Effector memory CD4-positive, alpha-beta T cell (primary cell): ENCODE results near the gene RELA.

ENCODE experiments used
- DNase-seq, 3 donors: peaks; one replicate each; pipeline ENCODE4 v3.0.0-alpha.2; 2020
- H3K27ac ChIP-seq: 2 replicates; pipeline ENCODE4 v1.7.0; 2013; ENCODE audit warnings: mild to moderate bottlenecking, low read length, moderate library complexity; ENCODE audit not compliant: insufficient read depth, poor library complexity, severe bottlenecking
- H3K27me3 ChIP-seq: replicated peaks from 2 replicates; pipeline ENCODE4 v1.7.0; 2013; ENCODE audit warnings: mild to moderate bottlenecking, low read length; ENCODE audit not compliant: insufficient read depth, control insufficient read depth, poor library complexity, severe bottlenecking
- H3K36me3 ChIP-seq: 2 replicates; pipeline ENCODE4 v1.7.0; 2013; ENCODE audit warnings: mild to moderate bottlenecking, low read length, moderate library complexity; ENCODE audit not compliant: control insufficient read depth, insufficient read depth
- H3K4me1 ChIP-seq: 2 replicates; pipeline ENCODE4 v1.7.0; 2013; ENCODE audit warnings: low read length, mild to moderate bottlenecking; ENCODE audit not compliant: control insufficient read depth, insufficient read depth, poor library complexity, severe bottlenecking
- H3K4me3 ChIP-seq: 2 replicates; pipeline ENCODE4 v1.7.0; 2013; ENCODE audit warnings: low read length, low read depth, mild to moderate bottlenecking; ENCODE audit not compliant: insufficient read depth, poor library complexity, severe bottlenecking
- H3K9me3 ChIP-seq: 2 replicates; pipeline ENCODE4 v1.7.0; 2013; ENCODE audit warnings: mild to moderate bottlenecking, low read length, moderate library complexity; ENCODE audit not compliant: control insufficient read depth

Gene RELA

GRCh38 chr11:65655570-65656332 is 7.0 kb downstream of the RELA start:
- H3K9me3 ChIP-seq: no peaks in the 10 kb centered on the region
- H3K36me3 ChIP-seq: peaks cover 60% of the 10 kb centered on the region
- no peak overlapping the region for H3K4me3 ChIP-seq
- peak overlapping the region; percentile 32 for H3K27ac ChIP-seq
- DNase-seq: no peak
- no peaks in the 10 kb centered on the region for H3K27me3 ChIP-seq
- H3K4me1 ChIP-seq: peaks cover 24% of the 10 kb centered on the region

GRCh38 chr11:65654375-65655349 is 8.1 kb downstream of the RELA start:
- no peaks in the 10 kb centered on the region for H3K27me3 ChIP-seq
- peaks cover 24% of the 10 kb centered on the region for H3K4me1 ChIP-seq
- no peak for DNase-seq
- no peak overlapping the region for H3K4me3 ChIP-seq
- peak overlapping the region; percentile 23 for H3K27ac ChIP-seq
- H3K9me3 ChIP-seq: no peaks in the 10 kb centered on the region
- H3K36me3 ChIP-seq: peaks cover 61% of the 10 kb centered on the region

- Histone ChIP-seq H3K27ac (peak overlapping the region; percentile 97), H3K9me3 (no peaks in the 10 kb centered on the region), H3K27me3 (no peaks in the 10 kb centered on the region), H3K4me3 (peak overlapping the region; percentile 50), H3K4me1 (peaks cover 24% of the 10 kb centered on the region), H3K36me3 (peaks cover 61% of the 10 kb centered on the region)
- DNase-seq: no peak
These were observed 9.2 kb downstream of the RELA start for GRCh38 chr11:65653229-65654225.

- H3K4me3 ChIP-seq: peak overlapping the region; percentile 50
- peaks cover 24% of the 10 kb centered on the region for H3K4me1 ChIP-seq
- no peaks in the 10 kb centered on the region for H3K9me3 ChIP-seq
- peaks cover 59% of the 10 kb centered on the region for H3K36me3 ChIP-seq
- H3K27ac ChIP-seq: peak overlapping the region; percentile 97
- peak; percentile 93 to 94 (median 94) for DNase-seq
- H3K27me3 ChIP-seq: no peaks in the 10 kb centered on the region
These were observed 10.0 kb downstream of the RELA start for GRCh38 chr11:65652511-65653228.

- H3K4me1 ChIP-seq: peaks cover 24% of the 10 kb centered on the region
- H3K27ac ChIP-seq: peak overlapping the region; percentile 97
- no peak for DNase-seq
These were observed 10.9 kb downstream of the RELA start for GRCh38 chr11:65651589-65652510.

GRCh38 chr11:65651339-65651588 is 11.5 kb downstream of the RELA start:
- Histone ChIP-seq H3K27ac (peak overlapping the region; percentile 97), H3K4me3 (no peak overlapping the region), H3K4me1 (peaks cover 24% of the 10 kb centered on the region), H3K27me3 (no peaks in the 10 kb centered on the region), H3K36me3 (peaks cover 51% of the 10 kb centered on the region), H3K9me3 (no peaks in the 10 kb centered on the region)
- DNase-seq: no peak

More at GRCh38 chr11:65651589-65652510, 10.9 kb downstream of the RELA start:
- peak overlapping the region; percentile 50 for H3K4me3 ChIP-seq
- H3K36me3 ChIP-seq: peaks cover 51% of the 10 kb centered on the region
- H3K27me3 ChIP-seq: no peaks in the 10 kb centered on the region
- H3K9me3 ChIP-seq: no peaks in the 10 kb centered on the region

- no peak for DNase-seq
- peaks cover 24% of the 10 kb centered on the region for H3K4me1 ChIP-seq
- H3K36me3 ChIP-seq: peaks cover 51% of the 10 kb centered on the region
- H3K27ac ChIP-seq: peak overlapping the region; percentile 97
- H3K27me3 ChIP-seq: no peaks in the 10 kb centered on the region
- no peaks in the 10 kb centered on the region for H3K9me3 ChIP-seq
- no peak overlapping the region for H3K4me3 ChIP-seq
These were observed 12.0 kb downstream of the RELA start for GRCh38 chr11:65650547-65651338.
